NCI-H1092 (cell line): Measurements from ENCODE around the gene SLC12A6.
"Not testable (repeated sequence)": the region's sequence is repeated elsewhere in the genome, so short reads cannot be mapped to it uniquely, and the experiment has no call there.

Experiments
- DNase-seq: peaks from one replicate; lab custom pipeline; 2025; lab: John Stamatoyannopoulos, UW

Gene SLC12A6

DNA sequence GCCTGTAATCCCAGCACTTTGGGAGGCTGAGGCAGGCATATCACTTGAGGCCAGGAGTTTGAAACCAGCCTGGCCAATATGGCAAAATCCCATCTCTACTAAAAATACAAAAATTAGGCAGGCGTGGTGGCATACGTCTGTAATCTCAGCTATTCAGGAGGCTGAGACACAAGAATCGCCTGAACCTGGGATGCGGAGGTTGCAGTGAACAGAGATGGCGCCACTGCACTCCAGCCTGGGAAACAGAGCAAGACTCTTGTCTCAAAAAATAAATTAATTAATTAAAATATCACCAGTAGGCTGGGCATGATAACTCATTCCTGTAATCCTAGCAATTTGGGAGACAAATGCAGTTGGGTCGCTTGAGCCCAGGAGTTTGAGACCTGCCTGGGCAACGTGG is 144.3 kb downstream of the SLC12A6 start:
- DNase-seq: not testable (repeated sequence)

DNA sequence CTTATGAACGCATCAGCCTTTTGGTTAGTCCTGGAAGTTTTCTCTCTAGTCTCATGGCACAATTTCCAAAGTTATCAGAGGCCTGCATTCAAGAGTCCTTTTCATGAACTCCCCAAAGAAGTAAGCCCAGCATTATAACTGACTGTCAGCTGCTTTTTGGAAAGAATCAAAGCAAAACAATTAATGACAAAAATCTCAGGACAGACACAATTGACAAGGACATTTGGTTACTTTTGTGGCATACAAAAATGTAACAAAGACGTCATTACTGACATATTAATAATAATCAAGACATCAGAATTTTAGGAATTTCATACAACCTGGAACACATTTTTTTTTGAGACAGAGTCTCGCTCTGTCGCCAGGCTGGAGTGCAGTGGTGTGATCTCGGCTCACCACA is 148.9 kb downstream of the SLC12A6 start:
- no peak for DNase-seq

DNA sequence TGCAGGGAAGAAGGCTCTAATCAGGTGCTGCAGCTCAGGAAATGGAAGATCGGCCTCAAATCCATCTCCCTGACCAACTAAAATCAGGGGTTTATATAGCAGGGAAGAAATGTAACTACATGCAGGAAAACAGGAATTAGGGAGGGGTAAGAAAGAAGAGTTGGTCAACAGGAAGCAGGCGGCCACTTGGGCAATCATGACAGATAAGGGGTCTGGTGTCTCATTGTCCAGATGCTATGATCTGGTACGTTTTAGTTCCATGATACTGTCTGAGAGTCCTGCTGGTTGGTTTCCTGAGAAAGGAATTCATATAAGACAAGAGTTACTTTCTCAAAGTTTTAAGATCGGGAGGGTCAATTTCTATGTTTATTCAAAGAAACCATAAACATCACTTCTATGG is 151.9 kb downstream of the SLC12A6 start:
- DNase-seq: no peak

- no peak for DNase-seq
Observed at GRCh38 chr15:34182942-34183341, 154.6 kb downstream of the SLC12A6 start.
